NCI-H748 (cell line): ENCODE measurements around the gene SSR4.
"Not testable (repeated sequence)": the region's sequence is repeated elsewhere in the genome, so short reads cannot be mapped to it uniquely, and the experiment has no call there.

ENCODE experiments used
- DNase-seq: peaks from one replicate; lab custom pipeline; 2025; ENCODE audit not compliant: unreplicated experiment; lab: John Stamatoyannopoulos, UW

Gene SSR4

DNA sequence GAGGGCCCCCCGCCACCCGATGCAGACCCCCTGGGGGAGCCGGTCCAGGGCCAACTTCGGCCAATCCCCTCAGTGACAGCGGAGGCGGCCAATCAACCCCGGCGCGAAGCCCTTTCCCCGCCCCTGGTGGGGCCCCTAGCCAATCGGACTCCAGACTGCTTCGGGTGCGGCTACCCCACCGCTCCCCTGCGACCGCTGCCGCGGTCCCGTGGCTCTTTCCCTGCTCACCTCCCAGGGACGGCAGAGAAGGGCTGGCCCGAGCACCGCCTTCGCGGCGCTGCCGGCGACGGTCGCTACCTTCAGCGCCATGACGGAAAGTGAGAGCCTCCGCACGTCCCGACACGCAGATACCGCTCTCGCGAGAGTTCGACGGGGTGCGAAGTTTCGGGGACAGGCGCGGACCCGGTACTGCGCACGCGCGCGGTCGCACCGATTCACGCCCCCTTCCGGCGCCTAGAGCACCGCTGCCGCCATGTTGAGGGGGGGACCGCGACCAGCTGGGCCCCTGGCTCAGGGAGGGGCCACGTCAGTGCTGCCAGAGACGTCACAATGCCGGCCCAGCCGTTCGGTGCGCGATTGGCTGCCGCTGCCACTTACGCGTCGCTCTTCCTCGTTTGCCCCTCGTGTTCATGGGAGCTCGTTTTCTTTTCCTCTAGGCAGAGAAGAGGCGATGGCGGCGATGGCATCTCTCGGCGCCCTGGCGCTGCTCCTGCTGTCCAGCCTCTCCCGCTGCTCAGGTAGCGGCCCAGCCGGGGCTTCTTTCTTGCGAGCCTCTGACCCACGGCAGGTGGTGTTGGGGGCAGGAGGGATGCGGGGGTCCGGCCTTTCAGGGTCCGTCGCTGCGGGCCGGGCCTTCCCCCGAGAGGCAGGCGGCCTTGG, at the start of gene SSR4, which contains the start of gene IDH3G:
SSR4 (plus strand) TSS at position 651 of the 879 bp plus-strand sequence; CDS start at position 671, 20 bp downstream.
IDH3G (minus strand) TSS at position 358 of the 879 bp plus-strand sequence; CDS start at position 309, 49 bp downstream.
- peak; percentile 95 for DNase-seq

DNA sequence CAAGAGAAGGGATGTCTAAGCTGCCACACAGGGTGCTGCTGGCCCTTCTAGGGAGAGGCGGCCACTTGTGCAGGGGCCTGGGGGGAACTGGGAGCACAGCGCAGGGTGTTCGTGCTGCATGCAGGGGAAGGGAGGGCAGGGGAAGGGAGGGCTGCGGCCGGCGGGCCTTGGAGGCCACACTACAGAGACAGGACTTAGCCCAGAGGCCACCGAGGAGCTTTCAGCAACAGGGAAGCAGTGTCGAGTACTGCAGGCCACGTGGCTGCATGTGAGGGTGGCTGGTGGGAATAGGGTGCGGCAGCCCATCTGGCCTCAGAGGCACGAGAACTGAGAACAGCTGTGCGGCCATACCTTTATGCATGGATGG, 49.4 kb upstream of the SSR4 start:
- DNase-seq, result not testable (repeated sequence)

DNA sequence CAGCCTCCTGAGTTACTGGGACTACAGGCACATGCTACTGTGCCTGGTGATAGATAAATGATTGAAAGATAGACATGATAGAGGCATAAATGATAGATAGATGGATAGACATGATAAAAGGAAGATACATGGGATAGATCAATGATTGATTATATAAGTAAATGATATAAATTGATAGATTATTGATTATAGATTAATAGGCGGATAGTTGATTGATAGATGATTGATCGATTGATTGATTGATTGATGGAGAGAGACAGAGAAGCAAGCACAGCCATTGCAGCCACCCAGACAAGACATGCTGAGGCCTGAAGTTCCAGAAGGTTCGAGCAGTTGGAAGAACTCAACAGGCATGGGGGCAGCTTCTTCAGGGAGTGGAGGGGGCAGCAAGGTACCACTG, 48.1 kb upstream of the SSR4 start:
- no peak for DNase-seq

DNA sequence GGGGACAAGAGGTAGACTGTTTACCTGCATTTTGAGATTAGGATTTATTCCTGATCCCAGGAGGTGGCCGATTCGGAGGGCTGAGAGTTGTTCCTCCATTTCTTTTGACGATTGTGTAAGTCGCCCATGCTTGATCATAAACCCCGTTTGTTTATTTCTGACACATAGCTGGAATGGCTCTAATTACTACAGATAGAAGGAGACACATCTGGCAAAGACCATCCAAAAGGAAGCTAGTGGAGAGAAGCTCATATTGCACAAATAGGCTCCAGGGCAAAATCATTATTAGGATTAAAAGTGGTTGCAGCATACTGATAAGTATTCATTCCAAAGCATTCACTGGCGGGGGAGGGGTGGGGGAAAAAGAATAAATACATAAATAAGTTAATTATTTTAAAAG, 47.5 kb upstream of the SSR4 start:
- not testable (repeated sequence) for DNase-seq

DNA sequence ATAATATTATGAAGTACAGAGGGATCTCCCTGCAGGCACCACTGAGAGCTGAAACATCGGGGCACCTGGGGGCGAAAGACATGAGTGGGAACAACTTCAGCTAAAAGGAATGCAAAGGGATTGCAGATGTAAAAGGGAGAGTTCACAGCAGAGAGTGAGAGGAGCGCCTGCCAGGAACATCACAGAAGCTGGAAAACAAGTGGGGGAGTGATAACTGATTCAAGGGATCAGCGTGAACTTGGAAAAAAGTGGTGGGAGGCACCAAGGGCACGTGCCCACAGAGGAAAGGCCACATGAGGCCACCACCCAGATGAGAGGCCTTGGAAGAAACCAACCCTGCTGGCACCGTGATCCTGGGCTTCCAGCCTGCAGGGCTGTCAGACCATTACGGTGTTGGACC, 45.5 kb upstream of the SSR4 start:
- not testable (repeated sequence) for DNase-seq

DNA sequence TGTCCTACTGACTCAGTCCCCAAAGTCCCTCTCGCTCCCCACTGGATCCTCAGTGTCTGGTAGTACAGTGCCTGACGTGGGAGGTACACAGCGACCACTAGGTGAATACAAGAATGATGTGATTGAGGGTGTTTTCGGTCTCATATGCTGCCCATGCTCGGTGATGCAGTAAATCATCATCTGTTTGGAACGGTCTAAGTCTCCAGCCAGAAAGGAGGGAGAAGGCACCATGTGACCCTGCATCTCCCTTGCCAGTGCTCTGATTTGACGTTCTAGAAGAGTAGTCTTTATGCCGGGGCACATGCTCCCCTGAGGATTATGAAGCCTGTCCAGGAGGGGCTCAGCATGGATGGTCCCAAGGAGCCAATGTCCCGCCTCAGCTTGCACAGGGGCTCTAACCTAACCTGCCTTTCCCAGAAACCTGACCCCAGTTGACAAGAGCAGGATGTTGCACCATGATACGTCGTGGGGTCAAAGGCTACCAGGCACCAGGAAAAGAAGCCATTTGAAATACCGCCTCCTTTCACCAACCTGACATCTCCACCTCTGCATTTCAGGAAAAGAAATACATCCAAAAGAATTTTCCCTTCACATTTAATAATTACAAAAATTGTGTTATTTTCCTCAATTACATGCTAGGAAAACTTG, 44.2 kb upstream of the SSR4 start:
- no peak for DNase-seq

DNA sequence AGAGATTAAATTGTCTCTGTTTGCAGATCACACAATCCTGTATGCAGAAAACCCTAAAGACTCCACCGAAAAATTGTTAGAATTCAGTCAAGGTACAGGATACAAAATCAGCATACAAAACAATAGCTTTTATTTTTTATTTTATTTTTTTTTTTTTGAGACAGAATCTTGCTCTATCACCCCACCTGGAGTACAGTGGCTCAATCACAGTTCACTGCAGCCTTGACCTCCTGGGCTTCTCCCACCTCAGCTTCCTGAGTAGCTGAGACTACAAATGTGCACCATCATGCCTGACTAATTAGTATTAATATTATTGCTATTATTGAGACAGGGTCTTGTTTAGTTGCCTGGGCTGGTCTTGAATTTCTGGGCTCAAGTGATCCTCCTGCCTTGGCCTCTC, 39.3 kb upstream of the SSR4 start:
- no peak for DNase-seq

DNA sequence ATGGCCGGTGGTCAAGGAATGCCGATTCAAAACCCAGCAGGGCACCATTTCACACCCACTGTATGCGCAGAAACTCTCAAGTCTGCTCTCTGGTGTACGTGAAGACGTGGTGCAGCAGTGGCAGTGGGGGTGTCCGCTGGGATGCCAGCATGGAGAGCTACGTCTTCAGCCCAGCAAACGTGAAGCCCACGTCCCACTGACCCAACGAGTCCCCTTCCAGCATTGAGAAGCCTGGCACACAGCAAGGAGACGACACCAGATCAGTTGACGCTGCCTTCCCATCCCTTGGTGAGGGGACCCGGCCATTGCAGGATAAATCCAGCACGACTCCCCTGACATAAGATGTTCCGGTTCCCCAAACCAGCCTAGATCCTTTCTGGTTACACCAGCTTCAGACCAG, 32.6 kb upstream of the SSR4 start:
- no peak for DNase-seq

DNA sequence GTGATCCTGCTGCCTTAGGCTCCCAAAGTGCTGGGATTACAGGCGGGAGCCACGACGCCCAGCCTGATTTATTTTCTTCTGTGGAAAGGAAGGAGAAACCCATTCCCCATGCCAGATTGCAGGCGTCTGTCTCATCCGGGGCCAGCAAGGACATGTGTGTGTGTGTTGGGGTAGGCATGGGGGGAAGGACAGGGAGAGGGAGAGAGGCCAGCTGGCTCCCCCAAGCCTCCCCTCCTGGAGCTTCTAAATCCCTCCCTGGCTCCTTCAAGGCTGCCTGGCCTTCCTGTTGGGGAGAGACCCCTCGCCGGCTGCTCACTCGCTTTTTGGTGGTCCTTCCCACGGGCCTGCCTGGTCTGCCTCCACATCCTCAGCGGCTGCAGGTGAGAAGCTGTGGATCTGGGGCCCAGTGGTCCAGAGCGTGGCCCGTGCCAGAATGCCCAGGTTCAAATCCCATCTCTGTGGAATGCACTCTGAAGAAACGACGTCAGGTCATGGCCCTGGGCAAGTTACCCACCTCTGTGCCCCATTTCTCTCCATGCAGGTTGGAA, 31.8 kb upstream of the SSR4 start:
- no peak for DNase-seq

DNA sequence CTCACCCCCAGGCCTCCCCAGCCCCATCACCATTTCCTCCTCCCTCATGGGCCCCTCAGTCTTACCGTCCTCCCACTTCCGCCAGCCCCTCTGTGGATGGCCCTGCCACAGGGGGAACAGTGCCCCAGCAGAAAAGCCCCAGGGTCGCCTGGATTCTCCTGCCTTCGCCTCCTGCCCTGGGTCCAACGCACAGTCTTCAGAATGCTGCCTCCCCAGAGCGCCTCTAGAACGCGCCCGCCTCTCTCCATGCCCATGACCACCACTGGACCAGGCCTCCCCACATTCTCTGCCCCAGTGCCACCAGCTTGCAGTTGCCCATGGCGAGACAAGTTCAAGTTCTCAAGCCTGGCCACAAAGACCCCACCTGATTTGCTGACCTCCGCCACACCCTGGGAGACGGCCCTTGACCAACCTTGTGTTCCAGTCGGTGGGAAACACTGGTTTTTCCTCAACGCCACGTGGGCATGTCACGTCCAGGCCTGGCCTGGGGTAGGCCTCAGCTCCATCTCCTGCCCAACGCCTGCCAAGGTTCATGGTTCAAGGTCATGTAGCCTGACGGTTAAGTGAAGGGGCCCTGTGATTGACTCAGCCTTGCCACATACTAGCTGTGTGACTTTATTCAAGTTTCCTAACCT, 31.1 kb upstream of the SSR4 start:
- DNase-seq, result no peak

DNA sequence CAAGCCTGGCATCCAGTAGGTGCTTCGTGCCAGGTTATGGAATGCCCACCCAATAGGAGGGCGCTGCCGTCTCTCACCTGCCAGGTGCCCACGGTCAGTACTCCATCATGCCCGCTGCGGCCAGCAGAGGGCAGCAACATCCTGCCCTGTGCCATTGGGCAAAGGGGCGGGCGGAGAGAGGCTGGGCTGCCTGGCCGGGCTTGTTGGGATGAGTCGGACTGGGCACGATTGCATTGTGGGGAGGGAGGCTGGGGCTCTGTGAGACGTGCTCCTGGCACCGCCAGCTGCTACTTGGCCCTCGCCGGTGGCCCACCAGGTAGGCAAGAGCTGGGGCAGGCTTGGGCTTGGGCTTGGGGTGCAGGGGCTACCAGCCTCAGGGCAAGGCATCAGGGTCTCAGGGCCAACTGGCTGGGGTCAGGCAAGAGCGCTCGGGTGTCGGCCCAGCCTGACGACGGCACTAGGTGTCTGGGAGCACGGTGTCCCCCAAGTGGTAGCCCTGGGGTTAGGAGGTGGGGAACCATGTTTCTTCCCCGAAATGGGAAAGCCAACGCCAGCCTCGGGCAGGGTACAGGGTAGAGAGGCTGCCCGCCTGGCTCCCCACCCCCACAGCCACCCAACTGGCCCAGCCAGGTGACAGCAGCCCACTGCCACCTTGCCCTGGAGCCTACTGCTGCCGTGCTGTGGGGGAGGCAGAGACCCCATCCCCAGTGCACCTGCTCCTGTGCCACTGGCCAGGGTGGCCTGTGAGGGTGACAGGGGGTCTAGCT, 30.3 kb upstream of the SSR4 start, which contains the start of gene PLXNB3:
PLXNB3 (plus strand) TSS at position 261 of the 767 bp plus-strand sequence. CDS start 1,287 bp downstream, outside the sequence.
- peak; percentile 79 for DNase-seq

DNA sequence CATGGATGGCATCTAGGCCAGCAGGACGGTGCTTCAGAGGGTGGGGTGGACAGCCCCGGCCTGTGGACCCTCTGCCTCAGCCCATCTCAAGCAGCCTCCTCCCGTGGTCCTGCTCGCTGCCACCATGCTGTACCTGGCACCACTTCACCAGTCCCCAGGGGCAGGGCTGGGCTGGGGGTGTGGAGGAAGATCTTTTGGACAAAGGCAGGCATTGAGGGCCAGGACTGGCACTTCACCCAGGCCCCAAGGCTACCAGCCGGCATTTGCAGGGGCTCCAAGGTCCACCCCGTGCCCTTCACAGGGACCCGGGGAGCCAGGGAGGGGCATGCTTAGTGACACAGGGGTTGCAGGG, 29.7 kb upstream of the SSR4 start:
- DNase-seq, result no peak

DNA sequence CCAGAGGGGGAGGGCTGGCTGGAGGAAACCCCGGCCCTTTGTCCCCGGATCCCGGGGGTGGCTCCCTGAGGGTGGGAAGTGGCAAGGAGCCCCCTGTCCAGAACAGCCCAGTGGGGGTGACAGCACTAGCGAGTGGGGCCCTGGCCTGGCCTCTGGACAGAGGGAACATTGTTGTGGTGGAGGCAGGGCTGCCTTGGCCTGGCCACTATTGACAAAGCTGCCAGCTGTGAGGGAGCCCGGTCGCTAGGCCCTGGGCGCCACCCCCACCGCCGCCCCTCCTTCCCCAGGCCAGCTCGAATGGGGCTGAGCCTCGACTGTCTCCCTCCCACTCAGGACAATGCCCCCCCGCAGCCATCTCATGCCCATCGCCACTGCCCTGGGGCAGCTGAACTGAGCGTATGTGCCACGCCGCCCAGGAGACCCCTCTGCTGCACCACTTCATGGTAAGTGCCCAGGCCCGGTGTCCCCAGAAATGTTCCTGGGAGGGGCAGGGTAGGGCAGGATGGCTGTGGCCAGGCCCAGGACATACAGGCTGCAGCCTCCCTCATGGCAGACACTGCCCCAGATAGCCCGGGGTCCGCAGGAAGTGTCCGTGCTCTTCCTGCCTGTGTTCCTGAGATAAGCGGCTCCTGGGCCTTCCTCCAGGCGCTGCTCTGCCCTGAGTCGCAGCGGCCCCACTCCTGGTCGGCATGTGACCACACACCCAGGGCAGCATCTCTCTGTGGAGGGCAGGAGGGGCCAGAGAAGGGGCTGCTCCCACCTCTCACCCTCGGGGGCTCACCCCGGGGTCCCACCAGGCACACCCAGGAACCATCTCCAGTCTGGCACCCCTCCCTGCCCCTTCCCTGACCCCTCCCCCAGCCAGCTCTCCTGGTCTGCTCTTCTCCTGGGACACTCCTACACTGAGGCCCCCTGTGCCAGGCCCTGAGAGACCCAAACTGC, 29.1 kb upstream of the SSR4 start:
- no peak for DNase-seq

DNA sequence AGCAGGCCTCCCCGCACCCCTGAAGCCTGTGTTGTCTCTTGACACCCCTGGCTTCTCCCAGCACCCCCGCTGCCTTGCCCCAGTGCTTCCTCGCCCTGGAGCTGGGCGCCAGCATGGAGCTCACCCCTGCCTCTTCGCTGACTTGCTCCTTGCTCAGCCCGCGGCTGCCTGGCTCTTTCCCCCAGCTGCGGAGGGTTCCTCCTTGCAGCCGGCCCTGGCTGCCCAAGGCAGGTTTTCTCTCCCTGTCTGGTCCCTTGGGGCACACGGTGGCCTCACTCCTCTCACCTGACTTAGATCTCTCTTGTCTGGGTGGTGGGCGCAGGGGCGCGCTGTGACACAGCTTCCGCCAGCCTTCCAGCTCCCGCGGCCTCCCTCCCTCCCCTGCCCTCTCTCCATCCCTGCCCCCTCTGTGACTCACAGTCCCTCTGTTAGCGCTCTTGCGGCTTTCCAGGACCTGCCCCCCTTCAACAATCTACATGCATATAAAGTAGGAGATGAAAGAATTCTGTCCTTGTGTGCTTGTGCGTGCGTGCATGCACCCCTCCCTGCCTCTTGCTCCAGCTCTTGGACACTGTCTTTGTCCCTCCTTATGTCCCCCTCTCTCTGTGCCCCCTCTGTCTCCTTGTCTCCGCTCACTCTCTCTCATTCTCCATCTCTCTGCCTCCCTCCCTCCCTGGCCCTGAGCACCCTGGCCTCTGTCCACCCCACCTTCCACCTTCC, 28.2 kb upstream of the SSR4 start:
- peak; percentile 18 for DNase-seq

DNA sequence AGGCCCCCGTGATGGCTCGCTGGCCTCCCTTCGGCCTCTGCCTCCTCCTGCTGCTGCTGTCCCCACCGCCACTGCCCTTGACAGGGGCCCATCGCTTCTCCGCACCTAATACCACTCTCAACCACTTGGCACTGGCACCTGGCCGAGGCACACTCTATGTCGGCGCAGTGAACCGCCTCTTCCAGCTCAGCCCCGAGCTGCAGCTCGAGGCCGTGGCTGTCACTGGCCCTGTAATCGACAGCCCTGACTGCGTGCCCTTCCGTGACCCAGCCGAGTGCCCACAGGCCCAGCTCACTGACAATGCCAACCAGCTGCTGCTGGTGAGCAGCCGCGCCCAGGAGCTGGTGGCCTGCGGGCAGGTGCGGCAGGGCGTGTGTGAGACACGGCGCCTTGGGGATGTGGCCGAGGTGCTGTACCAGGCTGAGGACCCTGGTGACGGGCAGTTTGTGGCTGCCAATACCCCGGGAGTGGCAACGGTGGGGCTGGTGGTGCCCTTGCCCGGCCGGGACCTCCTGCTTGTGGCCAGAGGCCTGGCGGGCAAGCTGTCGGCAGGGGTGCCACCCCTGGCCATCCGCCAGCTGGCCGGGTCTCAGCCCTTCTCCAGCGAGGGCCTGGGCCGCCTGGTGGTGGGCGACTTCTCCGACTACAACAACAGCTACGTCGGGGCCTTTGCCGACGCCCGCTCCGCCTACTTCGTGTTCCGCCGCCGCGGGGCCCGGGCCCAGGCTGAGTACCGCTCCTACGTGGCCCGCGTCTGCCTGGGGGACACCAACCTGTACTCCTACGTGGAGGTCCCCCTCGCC, 27.4 kb upstream of the SSR4 start:
- DNase-seq, result no peak

DNA sequence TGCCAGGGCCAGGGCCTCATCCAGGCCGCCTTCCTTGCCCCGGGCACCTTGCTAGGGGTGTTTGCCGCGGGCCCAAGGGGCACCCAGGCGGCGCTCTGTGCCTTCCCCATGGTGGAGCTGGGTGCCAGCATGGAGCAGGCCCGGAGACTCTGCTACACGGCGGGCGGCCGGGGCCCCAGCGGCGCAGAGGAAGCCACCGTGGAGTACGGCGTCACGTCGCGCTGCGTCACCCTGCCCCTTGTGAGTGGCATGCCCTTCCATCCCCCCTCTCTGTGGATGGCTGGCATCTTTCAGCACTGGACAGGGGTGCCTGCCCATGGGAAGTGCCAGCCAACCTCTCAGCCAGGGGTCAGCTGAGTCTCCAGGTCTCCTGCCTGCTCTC, 26.8 kb upstream of the SSR4 start:
- no peak for DNase-seq

DNA sequence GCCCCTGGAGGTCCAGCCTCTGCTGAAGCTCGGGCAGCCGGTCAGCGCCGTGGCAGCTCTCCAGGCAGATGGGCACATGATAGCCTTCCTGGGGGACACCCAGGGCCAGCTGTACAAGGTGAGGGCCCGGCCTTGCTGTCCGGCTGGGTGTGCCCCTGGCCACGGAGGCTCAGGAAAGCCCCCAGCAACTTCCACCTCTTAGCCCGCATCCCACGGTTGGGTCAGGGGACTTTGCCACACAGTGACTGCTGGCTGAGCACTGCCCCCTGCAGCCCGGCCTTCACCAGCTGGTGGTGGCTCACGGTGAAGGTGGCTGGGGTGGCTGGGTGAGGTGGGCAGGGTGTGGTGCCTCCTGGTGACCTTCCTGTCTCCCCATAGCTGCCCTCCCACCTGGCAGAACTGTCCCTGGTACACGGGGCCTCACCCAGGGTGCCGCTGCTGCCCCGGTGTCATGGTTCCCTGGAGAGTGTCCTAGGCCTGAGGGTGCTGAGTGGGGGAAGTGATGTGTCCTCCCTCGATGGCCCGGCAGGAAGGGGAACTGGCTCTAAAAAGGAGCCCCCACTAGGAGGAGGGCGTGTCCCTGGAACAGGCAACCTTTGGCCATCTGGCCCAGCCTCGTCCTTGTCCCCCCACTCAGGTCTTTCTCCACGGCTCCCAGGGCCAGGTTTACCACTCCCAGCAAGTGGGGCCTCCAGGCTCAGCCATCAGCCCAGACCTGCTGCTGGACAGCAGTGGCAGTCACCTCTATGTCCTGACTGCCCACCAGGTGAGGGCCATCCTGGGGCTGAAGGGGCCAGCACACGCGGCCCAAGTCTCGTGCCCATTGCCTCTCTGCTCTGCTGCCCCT, 25.9 kb upstream of the SSR4 start:
- DNase-seq, result no peak
